Type B pancreatic cell (in vitro differentiated cells): Measurements from ENCODE around the gene SPTBN2. TPM values are rescaled to one million over a fixed set of nuclear protein-coding genes. Genes with fewer than 3 reads are reported as not detected.
"Not testable (repeated sequence)": the region's sequence is repeated elsewhere in the genome, so short reads cannot be mapped to it uniquely, and the experiment has no call there.

Experiments used
- DNase-seq: peaks from one replicate; pipeline ENCODE4 v3.0.0; 2021; ENCODE audit warnings: mixed read lengths; ENCODE audit not compliant: unreplicated experiment; ENCODE audit errors: extremely low spot score
- H3K27ac Mint-ChIP-seq: 2 replicates; pipeline ENCODE4 v1.8.0; 2021; ENCODE audit warnings: mild to moderate bottlenecking, mixed read lengths
- H3K27me3 Mint-ChIP-seq: 2 replicates; pipeline ENCODE4 v1.8.0; 2021; ENCODE audit warnings: mixed read lengths
- H3K36me3 Mint-ChIP-seq: 2 replicates; pipeline ENCODE4 v1.8.0; 2021; ENCODE audit warnings: mixed read lengths
- H3K4me1 Mint-ChIP-seq: one replicate; pipeline ENCODE4 v1.8.0; 2021; ENCODE audit warnings: mixed read lengths; ENCODE audit not compliant: unreplicated experiment
- H3K4me3 Mint-ChIP-seq: 2 replicates; pipeline ENCODE4 v1.8.0; 2021; ENCODE audit warnings: mild to moderate bottlenecking, mixed read lengths
- H3K9me3 Mint-ChIP-seq: 2 replicates; pipeline ENCODE4 v1.8.0; 2021; ENCODE audit warnings: mixed read lengths
- CTCF ChIP-seq: fragments of 200-600 bp; sonication (generic); conservative IDR thresholded peaks from 2 replicates; pipeline ENCODE4 v1.5.0; 2021; ENCODE audit warnings: antibody characterized with exemption, mild to moderate bottlenecking
- total RNA-seq: library from RNA; stranded (reverse); gene quantifications from 2 replicates; pipeline ENCODE4 v1.2.1, GENCODE V29; 2021; ENCODE audit warnings: low replicate concordance

SPTBN2 gene
- total RNA-seq, 1 donor from 2014 or later = 56.0 TPM

- Mint-ChIP-seq H3K4me1 (peaks cover 31% of the 10 kb centered on the region), H3K4me3 (peak overlapping the region; percentile 96), H3K27me3 (peaks cover 35% of the 10 kb centered on the region), H3K9me3 (no peaks in the 10 kb centered on the region), H3K36me3 (no peaks in the 10 kb centered on the region), H3K27ac (peak overlapping the region; percentile 92)
- DNase-seq = no peak
- TF ChIP-seq CTCF = no peak
Measured at GRCh38 chr11:66729447-66729846, 431 bp upstream of the SPTBN2 start.

DNA sequence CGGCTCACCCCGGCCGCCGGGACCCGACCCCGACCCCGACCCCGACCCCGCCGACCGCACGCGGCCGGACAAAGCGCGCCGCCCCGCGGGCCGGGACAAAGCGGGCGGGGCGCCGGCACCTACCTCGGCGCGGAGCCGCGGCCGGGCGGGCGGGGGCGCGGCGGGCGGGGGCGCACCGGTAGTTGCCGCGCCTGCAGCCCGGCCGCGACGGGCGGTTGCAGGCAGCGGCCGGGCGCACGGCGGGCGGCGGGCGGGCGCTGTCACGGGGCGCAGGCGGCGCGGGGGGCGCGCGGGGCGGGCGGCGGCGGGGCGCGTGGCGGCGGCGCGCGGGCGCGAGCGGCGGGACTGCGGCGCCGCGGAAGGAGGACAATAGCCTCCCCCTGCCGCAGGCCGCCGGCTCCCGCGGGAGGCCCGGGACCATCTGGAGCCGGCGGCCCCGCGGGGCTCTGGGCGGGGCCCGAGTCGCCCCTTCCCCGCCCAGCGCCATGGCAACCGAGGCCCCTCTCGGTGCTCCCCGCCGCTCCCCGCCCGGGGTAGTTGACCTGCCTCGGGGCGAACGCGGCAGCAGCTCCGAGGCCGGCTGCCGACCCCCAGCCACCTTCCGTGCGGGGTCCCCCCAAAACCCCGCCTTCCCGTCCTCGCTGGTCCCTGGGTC, 851 bp downstream of the SPTBN2 start:
- Mint-ChIP-seq H3K36me3 (no peaks in the 10 kb centered on the region), H3K27ac (peak overlapping the region; percentile 92), H3K9me3 (no peaks in the 10 kb centered on the region), H3K4me3 (peak overlapping the region; percentile 96), H3K4me1 (peaks cover 38% of the 10 kb centered on the region), H3K27me3 (peaks cover 25% of the 10 kb centered on the region)
- no peak for DNase-seq
- no peak for TF ChIP-seq CTCF

- Mint-ChIP-seq H3K9me3 (no peaks in the 10 kb centered on the region), H3K36me3 (no peaks in the 10 kb centered on the region), H3K27ac (peak overlapping the region; percentile 32), H3K4me3 (peak overlapping the region; percentile 87), H3K4me1 (peaks cover 42% of the 10 kb centered on the region), H3K27me3 (peaks cover 21% of the 10 kb centered on the region)
- no peak for TF ChIP-seq CTCF
- DNase-seq = no peak
Measured at GRCh38 chr11:66727282-66728037, 1.6 kb downstream of the SPTBN2 start.

DNA sequence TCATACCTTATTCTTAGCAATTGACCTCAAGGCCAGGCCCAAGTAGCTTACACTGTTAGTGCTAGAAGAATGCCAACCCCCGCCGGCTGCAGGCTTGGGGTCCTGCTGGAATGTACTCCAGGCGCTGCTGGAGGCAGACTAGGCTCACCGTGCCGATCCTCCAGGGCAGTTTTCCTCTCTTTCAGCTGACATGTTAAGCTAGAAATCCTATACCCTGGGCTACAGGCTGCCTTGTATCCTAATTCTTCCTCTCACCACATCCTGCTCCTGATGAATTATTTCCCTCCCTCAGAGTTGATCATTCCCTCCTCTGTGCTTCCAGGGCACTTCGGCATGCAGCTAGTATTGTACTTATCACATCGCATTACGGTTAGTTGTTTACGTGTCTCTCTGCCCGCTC, 3.4 kb downstream of the SPTBN2 start:
- Mint-ChIP-seq H3K27me3 (peaks cover 15% of the 10 kb centered on the region), H3K4me3 (peak overlapping the region; percentile 50)

DNA sequence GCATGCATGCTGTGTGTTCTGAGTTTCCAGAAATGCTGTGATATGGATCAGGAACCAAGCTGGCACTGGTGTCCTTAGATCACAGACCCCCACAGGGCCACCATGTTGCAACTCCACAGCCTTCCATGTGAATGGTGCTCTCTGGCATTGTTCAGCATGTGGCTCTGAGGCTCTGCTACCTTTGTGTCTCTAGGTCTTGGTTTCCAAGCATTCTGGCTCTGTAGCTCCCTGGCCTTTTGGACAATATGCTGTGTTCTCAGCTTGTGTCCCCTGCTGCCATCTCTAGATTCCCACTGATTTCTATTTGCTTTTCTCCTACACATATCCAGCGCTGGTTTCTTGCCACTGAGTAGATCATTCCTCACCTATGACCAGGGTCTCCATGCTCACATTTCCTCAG, 3.9 kb downstream of the SPTBN2 start:
- H3K27me3 Mint-ChIP-seq = peaks cover 15% of the 10 kb centered on the region
- peaks cover 60% of the 10 kb centered on the region for H3K4me1 Mint-ChIP-seq
- TF ChIP-seq CTCF = no peak
- H3K27ac Mint-ChIP-seq = no peak overlapping the region
- peak overlapping the region; percentile 50 for H3K4me3 Mint-ChIP-seq
- H3K9me3 Mint-ChIP-seq = no peaks in the 10 kb centered on the region
- no peak for DNase-seq
- no peaks in the 10 kb centered on the region for H3K36me3 Mint-ChIP-seq

More for the DNA sequence above, 3.4 kb downstream of the SPTBN2 start:
- H3K4me1 Mint-ChIP-seq = peaks cover 54% of the 10 kb centered on the region
- no peaks in the 10 kb centered on the region for H3K9me3 Mint-ChIP-seq
- no peaks in the 10 kb centered on the region for H3K36me3 Mint-ChIP-seq
- no peak for DNase-seq
- H3K27ac Mint-ChIP-seq = no peak overlapping the region
- no peak for TF ChIP-seq CTCF

GRCh38 chr11:66724167-66724566, 4.8 kb downstream of the SPTBN2 start:
- H3K9me3 Mint-ChIP-seq, H3K4me3 Mint-ChIP-seq, DNase-seq, H3K27ac Mint-ChIP-seq, H3K36me3 Mint-ChIP-seq: not testable (repeated sequence)
- H3K4me1 Mint-ChIP-seq = peaks cover 64% of the 10 kb centered on the region
- peaks cover 15% of the 10 kb centered on the region for H3K27me3 Mint-ChIP-seq
